GM21528 (cell line): Measurements from ENCODE around the gene SLC1A7.

Experiments used
- ATAC-seq: cut with Tn5 transposase; IDR thresholded peaks from one replicate; pipeline ENCODE4 v1.9.1; 2021; ENCODE audit warnings: mild to moderate bottlenecking, moderate library complexity; ENCODE audit not compliant: unreplicated experiment, low FRiP score

The SLC1A7 gene

DNA sequence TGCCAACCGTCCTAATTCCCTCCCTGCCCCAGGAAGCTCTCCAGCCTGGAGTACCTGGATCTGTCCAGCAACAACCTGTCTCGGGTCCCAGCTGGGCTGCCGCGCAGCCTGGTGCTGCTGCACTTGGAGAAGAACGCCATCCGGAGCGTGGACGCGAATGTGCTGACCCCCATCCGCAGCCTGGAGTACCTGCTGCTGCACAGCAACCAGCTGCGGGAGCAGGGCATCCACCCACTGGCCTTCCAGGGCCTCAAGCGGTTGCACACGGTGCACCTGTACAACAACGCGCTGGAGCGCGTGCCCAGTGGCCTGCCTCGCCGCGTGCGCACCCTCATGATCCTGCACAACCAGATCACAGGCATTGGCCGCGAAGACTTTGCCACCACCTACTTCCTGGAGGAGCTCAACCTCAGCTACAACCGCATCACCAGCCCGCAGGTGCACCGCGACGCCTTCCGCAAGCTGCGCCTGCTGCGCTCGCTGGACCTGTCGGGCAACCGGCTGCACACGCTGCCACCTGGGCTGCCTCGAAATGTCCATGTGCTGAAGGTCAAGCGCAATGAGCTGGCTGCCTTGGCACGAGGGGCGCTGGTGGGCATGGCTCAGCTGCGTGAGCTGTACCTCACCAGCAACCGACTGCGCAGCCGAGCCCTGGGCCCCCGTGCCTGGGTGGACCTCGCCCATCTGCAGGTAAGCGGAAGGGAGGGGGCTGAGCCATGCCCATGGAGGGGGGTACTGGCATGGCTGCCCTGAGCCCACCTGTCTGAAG lies 63.9 kb downstream of the SLC1A7 start:
- ATAC-seq, result no peak

GRCh38 chr1:53077599-53077965 lies 64.9 kb downstream of the SLC1A7 start:
- ATAC-seq, result no peak

GRCh38 chr1:53076721-53077598 lies 65.5 kb downstream of the SLC1A7 start:
- ATAC-seq, result no peak

GRCh38 chr1:53076165-53076564 lies 66.3 kb downstream of the SLC1A7 start:
- ATAC-seq, result no peak

DNA sequence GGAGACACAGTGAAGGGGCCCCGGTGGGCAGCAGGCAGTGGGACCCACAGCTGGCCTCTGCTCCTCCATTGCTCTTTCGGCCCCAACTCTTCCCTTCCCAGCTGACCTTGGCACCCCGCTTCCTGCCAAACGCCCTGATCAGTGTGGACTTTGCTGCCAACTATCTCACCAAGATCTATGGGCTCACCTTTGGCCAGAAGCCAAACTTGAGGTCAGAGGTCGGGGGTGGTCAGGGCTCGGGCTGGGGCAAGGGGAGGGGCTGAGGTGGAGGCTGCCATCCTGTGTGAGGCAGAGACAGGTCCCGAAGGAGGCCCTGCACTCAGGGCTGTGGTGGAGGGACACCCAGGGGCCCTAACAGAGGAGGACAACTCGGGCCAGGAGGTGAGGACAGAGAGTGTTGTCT lies 66.7 kb downstream of the SLC1A7 start:
- ATAC-seq, result no peak

DNA sequence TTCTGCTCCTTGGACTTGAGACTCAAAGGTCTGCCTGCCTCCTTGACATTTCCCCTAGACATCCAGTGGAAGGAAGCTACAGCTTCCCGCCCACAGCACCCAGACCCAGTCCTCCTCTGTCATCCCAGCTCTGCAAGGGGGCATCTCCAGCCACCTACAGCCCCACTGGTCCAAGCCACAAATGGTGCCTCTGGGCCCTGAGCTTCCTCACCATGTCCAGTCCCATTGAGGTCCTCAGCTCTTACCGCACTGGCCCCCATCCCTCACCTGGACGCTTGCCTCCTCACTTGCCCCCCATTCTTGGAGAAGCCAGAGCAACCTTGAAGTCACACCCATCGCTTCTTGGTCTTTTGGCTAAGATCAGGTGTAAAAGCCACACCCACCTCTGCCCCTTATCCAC lies 67.2 kb downstream of the SLC1A7 start:
- no peak for ATAC-seq

GRCh38 chr1:53074313-53075154 lies 67.9 kb downstream of the SLC1A7 start:
- ATAC-seq, result no peak

DNA sequence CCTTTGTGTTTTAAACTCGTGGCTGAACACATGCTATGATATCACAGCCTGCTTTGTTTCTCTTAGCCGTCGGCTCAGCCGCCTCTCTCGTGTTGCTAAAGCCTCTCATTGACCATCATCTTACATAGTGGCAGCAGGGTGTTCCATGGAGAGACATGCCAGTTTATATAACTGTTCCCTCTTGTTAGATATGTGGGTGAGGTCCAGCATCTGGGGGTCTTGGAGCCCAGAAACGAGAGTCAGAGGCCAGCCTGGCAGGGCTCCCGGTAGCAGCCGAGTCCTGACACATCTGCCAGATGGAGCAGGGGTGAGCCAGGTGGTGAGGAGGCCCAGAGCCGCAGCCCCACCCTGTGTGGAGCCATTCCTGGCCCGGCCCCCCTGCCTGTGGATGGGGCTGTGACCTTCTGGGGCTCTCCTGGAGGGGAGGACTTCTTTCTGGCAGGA lies 68.5 kb downstream of the SLC1A7 start:
- ATAC-seq, result no peak

DNA sequence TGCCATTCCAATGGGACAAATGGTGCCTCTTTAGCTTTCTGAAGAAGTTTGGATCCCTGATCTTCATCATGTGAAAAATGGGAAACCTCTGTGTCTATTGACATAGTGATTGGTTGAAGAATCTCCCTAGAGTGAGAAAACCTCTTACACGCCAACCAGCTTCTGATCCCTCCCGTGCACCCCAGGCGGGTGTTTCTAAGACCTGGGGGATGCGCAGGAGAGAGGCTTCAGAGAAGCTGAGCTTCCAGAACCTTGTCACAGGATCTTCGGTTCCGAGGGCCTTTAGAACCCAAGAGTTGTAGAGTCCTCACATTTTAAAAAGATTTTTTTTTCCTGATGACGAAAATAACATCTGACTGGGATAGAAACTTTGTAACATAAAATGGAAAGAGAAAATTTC lies 69.2 kb downstream of the SLC1A7 start:
- ATAC-seq, result no peak

- no peak for ATAC-seq
Observed at GRCh38 chr1:53071915-53072314, 70.5 kb downstream of the SLC1A7 start.

DNA sequence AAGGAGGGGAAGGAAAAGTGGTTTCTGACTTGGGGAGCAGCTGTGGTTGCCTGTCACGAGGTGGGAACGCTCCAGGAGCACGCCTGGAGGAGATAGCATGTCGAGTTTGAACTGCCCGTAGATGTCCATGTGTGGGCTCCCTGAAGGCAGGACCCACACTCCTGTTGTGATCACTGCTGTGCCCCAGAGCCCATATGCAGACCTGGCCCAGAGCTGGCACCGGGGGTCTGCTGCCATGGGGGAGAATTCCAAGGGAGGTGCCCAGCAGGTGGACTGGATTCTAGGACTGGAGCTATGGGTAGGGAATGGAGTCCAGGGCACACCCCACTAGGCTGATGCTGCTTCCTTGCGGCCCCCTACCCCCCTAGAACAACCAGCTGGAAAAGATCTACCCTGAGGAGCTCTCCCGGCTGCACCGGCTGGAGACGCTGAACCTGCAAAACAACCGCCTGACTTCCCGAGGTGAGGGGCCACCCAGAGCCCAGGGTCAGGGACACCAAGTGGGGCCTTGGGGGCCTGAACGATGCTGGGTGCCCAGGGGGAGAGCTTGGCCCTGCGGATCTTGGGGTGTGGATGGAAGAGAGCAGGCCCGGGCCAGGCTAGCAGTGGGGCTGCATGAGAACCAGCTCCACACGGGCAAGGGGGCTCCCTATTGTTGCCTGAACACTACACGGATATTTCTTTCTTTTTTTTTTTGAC lies 71.1 kb downstream of the SLC1A7 start:
- no peak for ATAC-seq

GRCh38 chr1:53070621-53071020 lies 71.8 kb downstream of the SLC1A7 start:
- no peak for ATAC-seq

- no peak for ATAC-seq
Observed at GRCh38 chr1:53069663-53070327, 72.6 kb downstream of the SLC1A7 start.

DNA sequence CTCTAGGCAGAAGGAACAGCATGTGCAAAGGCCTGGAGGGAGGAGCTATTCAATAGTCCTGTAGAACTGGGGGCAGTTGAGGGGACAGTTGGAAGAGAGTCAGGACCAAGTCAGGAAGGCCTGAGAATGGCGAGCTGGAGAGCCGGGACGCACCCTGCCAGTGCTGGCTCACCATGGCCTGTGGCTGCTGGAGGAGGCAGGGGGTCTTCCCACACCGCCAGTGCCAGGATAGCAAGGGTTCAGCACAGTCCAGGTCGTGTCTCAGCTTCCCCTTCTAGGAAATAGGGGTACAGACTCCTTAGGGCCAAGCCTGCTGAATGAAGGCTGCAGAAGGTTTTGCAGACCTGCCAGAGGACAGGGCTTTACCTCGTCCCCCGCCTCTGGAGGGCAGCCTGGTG lies 73.2 kb downstream of the SLC1A7 start:
- no peak for ATAC-seq

GRCh38 chr1:53068314-53069099 lies 73.9 kb downstream of the SLC1A7 start:
- ATAC-seq, result no peak

- no peak for ATAC-seq
Observed at GRCh38 chr1:53067886-53068285, 74.6 kb downstream of the SLC1A7 start.

GRCh38 chr1:53066891-53067738 lies 75.3 kb downstream of the SLC1A7 start:
- no peak for ATAC-seq

DNA sequence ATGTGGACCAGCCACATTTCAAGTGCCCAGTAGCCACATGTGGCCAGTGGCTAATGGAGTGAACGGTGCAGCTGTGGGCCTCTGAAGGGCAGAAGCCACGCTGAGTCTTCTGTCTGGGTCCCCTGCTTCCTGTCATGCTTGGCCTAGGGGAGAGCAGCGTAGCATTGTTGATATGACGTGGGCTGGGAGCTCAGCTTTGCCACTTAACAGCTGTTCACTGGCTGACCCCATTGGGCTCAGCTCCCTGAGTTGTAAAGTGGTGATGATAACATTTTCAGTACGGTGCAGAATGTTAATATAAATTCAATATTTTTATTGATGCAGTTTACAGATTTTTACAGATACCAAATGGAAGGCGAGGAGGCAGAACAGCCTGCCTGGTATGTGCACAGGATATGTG lies 76.0 kb downstream of the SLC1A7 start:
- no peak for ATAC-seq
